Measurements from ENCODE around the gene SPACA7.

The SPACA7 gene, protein sequence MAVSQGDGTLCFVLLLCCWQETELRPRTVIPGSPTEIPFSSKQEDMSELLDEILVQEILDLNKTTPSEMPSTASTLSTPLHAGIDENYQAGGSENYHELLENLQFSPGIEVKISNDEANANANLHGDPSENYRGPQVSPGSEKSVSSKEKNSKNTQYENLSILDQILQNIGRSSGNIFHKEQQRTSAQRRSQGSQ

DNA sequence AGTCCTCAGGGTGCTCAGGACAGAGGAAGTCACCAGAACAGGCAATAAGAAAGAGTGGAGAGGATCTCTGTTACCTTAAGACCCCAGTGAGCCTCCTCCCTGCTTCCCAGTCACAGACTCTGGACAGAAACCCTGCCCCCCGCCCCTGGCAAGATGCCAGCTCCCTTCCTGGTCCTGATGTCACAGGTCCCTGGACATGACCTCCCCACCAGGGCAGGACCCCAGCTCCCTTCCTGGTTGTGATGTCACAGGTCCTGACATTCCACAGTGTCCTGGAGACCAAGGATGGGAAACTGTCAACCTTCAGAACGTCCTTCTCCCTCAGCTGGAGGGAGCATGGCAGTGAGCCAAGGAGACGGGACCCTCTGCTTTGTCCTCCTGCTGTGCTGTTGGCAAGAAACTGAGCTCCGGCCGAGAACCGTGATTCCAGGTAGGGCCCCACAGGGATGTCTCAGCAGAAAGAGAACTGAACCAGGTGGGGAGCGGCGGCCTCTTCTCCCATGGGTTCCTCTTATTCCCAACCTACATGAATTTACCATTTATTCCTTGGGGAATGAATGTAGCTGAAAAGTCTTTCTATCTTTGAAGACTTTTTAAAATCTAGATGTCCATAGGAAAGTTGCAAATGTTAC, at the start of gene SPACA7:
SPACA7 (plus strand) TSS at position 306 of the 632 bp plus-strand sequence; CDS start at position 337, 31 bp downstream.
- DNase-seq, result no peak

DNA sequence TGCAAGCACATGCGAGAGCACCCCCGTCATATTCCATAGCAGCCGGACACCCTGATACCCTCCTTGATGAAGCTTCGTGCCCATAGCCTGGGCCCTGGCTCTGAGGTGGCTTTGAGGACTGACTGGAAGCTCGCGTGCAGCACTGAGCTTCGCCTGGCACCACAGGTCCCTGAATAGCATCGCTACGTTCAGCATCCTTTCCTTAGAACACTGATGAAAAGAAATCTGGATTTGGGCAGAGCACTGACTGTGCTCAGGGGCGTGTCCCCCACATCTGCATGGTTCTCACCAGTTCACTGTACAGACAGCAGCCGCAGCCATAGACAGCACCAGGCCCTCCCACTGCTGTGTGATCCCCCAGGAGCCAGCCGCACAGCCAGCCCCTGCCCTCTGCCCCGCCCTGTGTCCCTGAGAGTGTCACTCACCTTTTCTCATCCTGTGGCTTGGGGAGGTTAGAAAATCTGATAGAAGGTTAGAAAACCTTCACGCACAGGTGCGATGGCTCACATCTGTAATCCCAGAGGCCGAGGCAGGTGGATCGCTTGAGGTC, 49.3 kb upstream of the SPACA7 start:
- DNase-seq, result no peak

DNA sequence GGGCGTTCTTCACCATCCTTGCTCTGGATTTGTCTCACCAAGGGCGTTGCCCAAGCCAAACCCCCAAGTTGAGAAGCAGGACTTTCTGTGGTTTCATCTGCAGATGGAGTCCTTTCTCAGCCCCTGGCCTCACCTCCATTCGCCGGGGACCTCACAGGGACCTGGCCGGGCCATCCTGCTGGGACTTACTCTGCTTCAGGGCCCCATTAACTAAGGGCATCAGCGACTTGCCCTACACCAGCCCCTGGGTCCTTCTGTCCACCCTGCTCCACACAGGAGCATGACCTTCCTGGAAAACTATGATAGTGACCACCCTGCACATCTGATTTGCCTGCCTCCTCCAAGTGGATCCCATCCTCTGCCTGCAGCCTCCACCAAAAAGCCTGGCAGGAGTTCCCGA, 47.2 kb upstream of the SPACA7 start:
- DNase-seq, result no peak

DNA sequence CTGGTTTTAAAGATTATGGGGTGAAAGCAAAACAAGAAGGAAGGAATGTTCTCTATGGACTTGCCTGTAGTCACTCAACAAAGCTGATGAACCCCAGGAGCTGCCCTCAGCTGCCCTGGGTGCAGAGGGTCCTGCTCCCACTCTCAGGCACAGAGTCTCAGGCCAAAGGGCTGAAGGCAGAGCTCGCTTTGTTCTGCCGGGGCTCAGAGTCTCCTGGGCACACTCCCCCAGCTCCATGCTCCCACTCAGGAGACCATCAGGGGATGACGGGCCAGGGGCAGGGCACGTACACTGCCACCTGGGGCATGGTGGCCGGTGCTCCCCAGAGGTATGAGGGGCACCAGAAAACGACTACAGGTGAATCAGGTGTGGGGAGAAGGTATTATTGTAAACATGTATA, 46.8 kb upstream of the SPACA7 start:
- DNase-seq, result no peak

DNA sequence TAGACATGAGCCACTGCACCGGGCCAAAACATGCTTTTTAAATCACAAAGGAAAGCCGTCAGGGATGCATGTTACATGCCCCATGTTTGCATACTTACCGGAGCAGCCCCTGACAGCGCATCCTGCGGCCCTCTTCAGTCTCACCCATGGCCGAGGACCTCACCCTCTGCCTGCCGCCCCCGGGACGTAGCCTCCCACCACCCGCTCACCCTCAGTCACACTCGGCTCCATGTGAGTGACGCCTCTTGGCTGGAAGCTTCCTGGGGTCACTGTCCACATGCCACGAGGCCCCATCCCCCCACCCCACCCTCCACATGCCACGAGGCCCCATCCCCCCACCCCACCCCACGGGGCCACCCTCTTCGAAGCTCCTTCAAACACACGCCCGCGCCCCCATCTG, 46.1 kb upstream of the SPACA7 start:
- no peak for DNase-seq

DNA sequence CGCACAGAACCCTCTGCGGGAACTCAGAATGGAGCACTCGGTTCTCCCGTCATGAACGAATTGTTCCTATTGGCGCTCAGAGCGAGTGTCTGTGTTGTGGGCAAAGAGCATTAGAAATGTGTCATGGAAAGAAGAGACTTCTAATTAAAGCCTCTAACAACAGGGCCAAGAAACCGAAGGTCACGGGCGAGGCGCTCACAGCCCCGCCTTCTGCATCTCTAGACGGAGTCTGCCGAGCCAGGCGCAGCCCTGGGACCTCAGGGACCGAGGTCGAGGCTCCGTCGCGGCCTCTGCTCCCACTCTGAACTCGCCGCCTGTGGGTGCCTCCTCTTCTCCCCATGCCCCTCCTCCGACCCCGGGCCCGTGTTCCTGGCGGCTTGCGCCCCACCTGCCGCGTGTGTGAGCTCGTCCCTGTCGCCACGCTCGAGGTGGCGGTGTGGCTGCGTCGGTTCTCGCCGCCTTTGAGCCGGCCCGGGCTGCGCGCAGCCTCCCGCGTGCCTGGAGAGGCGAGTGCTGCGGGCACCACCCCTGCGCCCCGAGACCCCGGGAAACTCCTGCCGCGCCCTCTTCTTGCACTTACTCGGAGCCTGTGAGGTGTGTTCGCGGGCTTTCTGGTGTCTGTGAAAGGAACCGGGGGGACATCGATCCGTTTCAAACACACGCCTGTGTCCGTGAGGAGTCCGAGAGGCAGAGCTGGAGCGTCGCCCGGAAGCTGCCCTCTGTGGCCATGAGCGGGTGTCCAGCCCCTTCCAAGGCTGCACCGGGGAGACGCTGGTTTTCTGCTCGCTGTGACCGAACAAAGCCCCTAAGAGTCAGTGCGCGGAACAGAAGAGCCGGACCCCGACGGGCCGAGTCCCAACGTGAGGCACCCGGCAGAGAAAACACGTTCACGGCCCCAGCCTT, 45.4 kb upstream of the SPACA7 start:
- no peak for DNase-seq

DNA sequence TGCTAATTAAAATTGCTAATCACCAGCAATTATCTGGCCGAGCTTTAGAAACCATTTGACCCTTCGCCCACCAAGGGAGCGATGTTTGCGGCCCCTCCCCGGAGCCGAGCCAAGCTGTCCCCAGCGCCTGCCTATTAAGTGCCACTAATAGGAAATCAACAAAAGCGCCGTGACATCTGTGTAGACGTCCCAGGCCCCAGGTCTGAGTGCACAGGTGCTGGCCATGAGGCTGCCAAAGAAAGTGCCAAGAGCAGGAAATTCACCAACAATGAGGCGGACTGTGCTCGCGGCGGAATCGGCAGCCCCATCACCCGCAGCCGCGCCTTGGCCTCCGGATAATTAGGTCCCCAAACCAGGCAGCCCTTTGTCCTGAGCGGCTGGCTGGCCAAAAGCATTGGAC, 44.5 kb upstream of the SPACA7 start:
- DNase-seq, result no peak

DNA sequence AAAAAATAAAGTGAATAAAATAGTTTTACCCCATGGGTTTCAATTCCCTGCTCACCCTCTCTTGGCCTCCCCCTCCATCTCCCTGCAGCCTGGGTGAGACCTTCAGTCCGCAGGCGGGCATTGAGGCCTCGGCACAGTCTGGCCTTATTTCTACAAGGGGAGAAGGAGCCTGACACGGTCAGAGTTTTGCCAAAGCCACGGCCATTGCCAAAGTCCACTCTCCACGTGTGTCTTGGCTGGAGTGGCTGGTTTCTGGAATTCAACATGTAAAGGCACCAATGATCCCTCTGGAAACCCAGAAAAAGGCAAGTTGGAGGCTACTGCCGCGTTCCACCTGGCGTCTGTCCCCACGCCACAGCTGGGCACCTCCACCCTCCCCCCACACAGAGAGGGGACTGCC, 43.4 kb upstream of the SPACA7 start:
- no peak for DNase-seq

DNA sequence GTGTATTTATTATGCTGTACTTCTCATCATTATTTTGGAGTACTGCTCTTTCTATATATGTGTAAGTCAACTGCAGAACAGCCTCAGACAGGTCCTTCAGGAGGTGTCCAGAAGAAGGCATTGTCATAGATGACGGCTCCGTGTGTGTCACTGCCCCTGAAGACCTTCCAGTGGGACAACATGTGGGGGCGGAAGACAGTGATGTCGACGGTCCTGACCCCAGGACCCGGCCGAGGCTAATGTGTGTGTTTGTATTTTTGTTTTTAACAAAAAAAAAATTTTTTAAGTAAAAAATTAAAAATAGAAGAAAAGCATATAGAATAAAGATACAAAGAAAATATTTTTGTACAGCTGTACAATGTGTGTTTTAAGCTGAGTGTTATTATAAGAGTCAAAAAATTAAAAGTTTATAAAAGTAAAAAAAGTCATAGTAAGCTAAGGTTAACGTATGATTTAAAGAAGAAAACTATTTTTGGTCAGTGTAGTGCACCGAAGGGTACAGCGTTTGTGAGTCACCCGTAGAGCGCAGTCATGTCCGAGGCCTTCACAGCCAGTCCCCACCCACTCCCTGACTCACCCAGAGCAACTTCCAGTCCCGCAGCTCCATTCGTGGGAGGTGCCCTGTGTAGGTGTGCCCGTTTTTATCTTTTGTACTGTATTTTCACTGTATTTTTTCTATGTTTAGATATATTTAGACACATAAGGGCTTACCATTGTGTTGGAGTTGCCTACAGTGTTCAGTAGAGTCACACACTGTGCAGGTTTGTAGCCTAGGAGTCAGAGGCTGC, 42.2 kb upstream of the SPACA7 start:
- DNase-seq, result no peak

DNA sequence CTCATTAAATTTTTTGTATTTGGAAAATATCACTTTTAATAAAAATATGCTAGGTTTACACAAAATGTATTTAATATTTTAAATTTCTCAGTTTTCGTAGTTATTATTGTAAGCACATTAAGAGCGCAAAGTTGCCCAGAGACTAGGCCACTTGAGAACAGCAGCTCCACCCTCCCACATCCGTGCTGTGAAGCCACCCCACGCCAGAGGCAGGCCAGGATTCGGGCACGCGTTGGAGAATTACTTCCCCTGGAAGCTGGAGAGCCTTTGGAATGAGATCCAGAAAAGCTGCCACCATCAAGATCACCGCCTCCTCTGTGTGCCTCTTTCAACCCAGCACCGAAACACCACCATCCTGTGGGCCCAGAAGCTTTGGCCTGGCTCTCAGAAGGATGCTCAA, 41.0 kb upstream of the SPACA7 start:
- DNase-seq, result no peak

DNA sequence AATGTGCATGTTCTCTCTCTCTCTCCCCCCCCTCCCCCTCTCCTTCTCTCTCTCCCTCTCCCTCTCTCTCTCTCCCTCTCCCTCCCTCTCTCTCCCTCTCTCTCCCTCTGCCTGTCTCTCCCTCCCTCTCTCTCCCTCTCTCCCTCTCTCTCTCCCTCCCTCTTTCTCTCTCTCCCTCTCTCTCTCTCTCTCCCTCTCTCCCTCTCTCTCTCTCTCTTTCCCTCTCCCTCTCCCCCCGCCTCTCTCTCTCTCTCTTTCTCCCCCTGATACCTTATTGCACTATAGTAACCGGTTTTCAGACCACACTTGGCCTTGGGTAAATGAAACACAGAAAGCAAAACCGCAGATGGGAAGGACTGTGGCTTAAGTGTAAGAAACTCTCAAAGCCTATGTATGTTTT, 34.7 kb upstream of the SPACA7 start:
- DNase-seq, result no peak

DNA sequence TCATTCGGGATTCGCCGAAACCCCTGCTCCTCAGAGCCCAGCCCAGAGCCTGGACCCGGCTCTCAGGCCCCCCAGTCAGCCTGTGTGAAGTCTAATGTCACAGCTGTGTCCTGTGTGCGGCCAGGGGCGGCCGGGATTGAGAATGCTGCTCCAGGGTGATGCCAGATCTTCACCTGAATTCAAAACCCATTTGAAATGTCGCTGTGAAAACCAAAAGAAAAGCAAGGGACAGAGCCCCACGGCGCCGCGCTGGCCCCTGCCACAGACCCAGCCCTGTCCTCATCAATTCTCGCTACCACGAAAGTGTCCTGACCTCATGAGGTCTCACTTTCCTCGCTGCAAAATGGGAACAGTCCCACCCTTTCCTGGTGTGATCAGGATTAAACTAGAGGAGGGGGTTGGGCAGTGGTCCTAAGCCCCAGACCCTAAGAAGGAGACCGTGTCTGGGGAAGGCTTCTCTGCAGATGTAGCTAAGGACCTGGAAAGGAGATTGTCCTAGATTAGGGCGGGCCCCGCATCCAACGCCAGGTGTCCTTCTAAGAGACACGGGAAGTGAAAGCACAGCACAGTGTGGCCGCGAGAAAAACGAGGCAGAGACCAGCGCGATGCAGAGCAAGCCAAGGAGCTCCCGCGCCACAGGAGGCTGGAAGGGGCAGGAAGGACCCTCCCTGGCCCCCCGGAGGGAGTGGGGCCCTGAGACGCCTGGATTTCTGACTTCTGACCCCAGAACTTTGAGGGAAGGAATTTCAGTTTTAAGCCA, 34.0 kb upstream of the SPACA7 start:
- DNase-seq, result no peak

DNA sequence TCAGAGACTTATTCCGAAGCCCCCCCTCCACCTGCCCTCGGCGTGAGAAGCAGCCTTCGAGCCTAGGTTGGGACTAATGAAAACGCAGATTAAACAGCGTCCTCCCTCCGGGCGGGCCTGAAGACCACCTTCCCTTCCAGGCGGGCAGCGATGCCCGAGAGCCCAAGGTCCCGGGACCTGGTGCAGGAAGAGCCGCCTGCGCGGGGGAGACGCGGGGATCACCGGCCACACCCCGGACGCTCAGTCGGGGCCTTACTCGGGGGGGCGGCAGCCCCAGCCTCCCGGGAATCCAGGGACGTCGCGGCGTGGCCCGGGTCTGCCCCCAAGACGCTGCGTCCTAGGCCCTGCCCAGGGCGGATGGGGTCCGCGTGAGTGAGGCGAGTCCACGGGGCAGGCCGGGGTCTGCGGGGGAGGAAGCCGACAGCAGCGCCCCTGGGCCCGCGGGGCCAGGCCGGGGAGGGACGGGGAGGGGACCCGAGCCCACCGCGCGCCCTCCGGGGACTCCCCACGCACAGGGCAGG, 33.3 kb upstream of the SPACA7 start:
- no peak for DNase-seq

DNA sequence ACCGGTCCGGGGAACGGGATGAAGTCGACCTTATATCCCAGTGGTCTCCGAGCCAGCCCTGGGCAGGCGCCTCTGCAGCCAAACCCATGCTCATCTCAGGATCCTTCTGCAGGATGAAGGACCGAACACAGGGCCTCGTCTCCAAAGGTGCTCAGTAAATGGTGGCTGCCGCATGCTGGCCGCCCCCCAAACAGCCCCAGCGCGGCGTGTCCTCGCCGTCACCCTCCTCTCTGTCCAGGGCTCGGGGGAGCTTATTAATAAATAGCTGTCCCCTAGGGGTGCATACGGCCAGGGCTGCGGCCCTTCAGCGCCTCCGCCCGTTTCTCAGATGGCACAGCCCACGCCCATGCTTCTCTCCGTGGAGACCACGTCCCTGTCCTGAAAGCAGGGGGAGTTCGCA, 32.6 kb upstream of the SPACA7 start:
- DNase-seq, result no peak

DNA sequence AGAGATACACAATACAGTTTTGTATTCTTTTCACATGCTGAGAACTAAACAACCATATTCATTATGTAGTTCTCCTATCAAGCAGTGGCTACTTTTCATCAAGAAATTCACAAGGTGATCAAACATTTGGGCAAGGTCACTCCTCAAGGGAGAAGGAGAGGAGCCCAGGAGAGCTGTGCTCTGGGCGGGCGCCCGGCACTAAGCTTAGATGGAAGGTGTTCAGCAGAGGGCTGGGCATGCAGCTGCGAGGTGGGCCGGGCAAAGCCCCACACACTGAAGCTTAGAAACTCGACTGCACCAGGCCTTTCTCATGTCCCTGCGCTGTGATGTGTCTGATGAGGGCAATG, 30.4 kb upstream of the SPACA7 start:
- DNase-seq, result no peak

DNA sequence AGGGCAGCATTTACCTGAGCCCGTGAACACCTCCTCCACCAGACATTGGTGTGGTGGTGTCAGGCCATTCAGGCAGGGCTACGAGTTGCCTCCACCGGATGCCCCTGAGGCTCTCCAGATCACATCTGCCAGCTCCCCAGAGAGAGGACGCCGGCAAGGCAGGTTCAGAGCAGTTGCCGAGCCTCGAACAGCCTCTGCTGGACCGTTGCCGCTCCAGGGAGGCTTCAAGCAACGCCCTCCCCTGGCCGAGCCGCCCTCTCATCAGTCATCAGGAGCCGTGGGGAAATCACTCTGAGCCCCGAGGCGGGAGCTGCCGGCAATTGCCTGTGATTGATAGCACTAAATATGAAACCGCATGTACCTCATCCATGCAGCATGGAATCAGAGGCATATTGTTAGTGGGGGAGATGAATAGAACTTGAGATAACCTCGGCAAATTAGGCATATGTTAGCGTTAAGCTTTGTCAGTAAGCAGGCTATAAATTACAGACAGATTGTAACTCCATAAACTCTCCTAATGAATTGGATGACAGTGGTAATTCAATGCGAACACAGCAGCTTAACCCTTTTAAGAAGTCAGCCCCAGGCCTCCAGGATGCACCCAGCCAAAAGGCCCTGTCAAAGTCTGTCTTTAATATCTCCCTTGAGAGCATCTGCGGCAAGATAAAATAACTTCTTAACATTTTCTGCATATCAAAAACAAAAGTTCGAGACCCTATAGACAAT, 29.8 kb upstream of the SPACA7 start:
- no peak for DNase-seq

DNA sequence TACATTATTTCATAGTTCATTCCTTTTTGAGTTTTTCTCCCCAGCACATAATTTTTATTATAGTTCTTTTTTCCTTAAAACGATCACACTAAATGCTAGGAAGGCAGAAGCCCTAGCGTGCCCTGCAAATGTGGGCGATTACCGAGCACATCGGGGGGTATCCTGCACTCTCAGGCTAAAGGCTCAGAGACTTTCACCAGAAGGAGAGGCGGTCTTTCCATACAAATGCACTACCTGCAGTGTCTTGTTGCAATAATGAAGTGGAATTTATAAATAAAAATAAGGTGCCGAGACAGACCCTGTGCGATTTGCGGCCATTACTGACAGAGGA, 29.3 kb upstream of the SPACA7 start:
- DNase-seq, result no peak

DNA sequence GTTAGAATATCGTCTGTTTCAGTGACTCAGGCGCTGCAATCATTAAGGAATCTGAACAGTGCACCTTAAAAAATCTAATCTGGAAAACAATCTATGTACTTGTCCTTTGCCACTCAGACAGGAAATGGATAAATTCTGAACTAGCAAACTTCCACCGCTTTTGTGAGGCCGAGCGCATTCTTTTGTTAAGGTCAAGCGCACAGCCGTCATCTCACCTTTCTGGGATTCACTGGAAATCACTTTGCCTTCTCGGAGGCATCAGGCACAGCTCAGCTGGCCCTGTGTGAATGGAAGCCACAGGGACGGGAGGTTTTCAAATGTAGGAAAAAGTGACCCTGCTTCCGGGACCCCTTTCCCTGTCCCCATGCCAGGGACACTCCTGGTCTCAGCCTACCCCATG, 28.2 kb upstream of the SPACA7 start:
- DNase-seq, result no peak

DNA sequence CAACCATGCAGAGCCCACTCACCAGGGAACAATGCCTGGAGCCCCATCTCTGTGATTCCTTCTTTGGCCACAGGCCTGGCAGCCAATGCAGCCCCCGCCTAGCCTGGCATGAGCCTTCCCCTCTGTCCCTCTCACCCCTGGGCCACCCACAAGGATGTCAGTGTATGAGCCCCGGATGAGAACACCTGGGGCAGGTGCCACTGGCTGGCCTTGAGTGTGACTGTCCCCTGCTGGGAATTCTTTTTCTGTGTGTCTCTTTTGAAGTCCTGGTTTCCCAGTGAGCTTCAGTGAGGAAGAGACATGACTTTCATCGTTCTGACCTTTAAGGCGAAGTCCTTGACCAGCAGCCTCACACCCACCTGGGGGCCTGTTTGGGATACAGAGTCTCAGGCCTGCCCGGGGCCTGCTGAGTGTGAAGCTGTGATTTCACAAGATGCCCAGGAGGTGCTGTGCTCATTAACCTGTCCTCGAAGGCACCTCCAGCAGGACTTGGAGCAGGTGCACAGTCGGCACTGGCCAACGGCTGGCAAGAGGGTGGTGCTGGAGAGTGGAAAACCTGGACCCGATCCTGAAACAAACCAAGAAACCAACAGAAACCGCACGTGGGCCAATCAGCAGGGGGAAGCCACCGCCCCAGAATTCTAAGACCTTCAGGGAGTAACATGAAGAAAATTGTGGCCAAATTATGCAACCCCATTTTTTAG, 27.4 kb upstream of the SPACA7 start:
- no peak for DNase-seq

DNA sequence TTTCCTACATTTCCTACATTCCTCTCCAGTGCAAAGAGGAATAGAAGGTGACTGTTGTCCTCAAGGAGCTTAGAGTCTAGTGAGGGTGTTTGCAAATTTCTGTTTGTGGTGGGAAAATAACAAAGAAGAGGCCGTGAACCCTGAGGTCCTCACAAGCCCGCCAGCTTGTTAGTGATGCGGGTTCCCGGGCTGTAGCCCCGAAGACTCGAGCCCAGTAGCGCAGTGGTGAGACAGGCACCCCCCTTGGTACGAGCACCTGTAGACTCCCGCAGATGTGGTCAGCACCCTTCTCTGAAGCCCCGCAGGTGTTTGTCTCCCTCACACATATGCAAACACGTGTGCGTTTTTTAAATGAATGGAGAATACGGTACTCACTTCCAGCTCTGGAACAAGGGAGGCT, 26.5 kb upstream of the SPACA7 start:
- DNase-seq, result no peak

DNA sequence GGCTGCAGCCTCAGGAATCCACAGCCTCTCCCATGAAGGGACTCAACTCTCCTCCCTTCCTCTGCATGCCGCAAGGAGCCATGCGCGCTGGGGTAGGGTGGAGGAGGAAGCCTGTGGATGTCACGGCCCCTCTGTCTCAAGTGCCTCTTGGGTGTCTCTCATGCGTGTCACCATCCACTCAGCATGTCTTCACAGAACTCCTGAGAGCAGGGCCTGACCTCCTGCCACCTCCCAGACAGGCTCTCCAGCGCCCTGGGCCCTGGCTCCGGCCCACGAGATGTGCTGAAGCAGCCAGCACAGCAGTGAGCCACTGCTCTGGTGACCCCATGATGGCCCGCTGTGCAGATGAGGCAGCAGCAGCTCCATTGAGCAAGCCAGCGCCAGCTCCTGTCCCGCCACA, 25.9 kb upstream of the SPACA7 start:
- no peak for DNase-seq

Data from CD4-positive, alpha-beta T cell treated with Interleukin-4 for 1 hour (primary cell).